Mammary epithelial cell (primary cell): ENCODE data around the gene IL26.

Experiments used
- EZH2 ChIP-seq: IDR thresholded peaks from 2 replicates; pipeline ENCODE4 v1.6.1; 2012; ENCODE audit warnings: low read length, inconsistent platforms, borderline replicate concordance
- TF ChIP-seq, protein P1 (sequence below), 2 donors: IDR thresholded peaks in 1 of 2; conservative IDR thresholded peaks in 1 of 2; 2 replicates each; pipeline ENCODE4 v1.5.1; 2011 to 2012; ENCODE audit warnings: inconsistent platforms in 2 of 2, low read length in 2 of 2, mild to moderate bottlenecking in 2 of 2, control low read depth in 1 of 2, low read depth in 1 of 2; ENCODE audit not compliant: insufficient read depth in 1 of 2; ENCODE audit errors: extremely low read depth in 1 of 2

DNA sequence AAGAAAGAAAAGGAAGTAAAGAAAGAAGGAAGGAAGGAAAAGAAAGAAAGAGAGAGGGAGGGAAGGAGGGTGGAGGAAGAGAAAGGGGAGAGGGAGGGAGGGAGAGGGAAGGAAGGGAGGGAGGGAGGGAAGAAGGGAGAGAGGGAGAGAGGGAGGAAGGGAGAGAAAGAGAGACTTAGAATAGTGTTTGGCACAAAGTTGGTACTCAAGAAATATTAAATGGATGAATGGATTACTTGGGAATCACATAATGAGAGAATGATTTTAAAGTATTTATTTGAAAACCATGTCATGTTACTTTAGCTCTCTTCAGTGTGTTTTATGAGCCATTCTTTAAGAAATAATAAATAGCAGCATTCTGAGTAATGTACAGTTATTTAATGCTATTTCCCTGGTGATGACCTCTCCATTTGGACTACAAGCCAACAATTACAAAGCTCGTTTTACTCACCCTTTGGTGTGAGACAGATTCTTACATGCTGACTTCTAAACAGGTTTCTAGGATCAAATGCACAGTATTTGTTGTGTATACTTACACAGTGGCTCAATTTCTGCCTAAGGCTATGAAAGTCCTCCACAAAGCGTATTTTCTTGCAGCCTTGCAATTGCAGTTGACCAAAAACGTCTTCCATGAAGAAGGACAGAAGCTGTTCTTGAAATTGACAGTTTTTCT is 861 bp downstream of the IL26 start:
- TF ChIP-seq, protein P1, sequence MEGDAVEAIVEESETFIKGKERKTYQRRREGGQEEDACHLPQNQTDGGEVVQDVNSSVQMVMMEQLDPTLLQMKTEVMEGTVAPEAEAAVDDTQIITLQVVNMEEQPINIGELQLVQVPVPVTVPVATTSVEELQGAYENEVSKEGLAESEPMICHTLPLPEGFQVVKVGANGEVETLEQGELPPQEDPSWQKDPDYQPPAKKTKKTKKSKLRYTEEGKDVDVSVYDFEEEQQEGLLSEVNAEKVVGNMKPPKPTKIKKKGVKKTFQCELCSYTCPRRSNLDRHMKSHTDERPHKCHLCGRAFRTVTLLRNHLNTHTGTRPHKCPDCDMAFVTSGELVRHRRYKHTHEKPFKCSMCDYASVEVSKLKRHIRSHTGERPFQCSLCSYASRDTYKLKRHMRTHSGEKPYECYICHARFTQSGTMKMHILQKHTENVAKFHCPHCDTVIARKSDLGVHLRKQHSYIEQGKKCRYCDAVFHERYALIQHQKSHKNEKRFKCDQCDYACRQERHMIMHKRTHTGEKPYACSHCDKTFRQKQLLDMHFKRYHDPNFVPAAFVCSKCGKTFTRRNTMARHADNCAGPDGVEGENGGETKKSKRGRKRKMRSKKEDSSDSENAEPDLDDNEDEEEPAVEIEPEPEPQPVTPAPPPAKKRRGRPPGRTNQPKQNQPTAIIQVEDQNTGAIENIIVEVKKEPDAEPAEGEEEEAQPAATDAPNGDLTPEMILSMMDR (conservative IDR thresholded peaks at IDR 0.05 in 1 of 2, IDR thresholded peaks at IDR 0.05 in 1 of 2; ENCODE audit: extremely low read depth in 1 of 2, insufficient read depth in 1 of 2, low read depth in 1 of 2, low read length in 2 of 2): no peak
- no peak for TF ChIP-seq EZH2
